NCI-H1930 (cell line): ENCODE data around the gene SCEL.

Source experiments
- DNase-seq, 2 experiments: peaks; one replicate each; lab custom pipeline; 2025; lab: John Stamatoyannopoulos, UW

Gene SCEL

GRCh38 chr13:77521194-77521593 is 14.3 kb upstream of the SCEL start:
- no peak for DNase-seq

- no peak for DNase-seq
These were observed 13.7 kb upstream of the SCEL start for GRCh38 chr13:77521595-77522367.

GRCh38 chr13:77522444-77522843 is 13.1 kb upstream of the SCEL start:
- no peak for DNase-seq

GRCh38 chr13:77523386-77523785 is 12.1 kb upstream of the SCEL start:
- DNase-seq: no peak

GRCh38 chr13:77523834-77524728 is 11.4 kb upstream of the SCEL start:
- DNase-seq: no peak

- no peak for DNase-seq
These were observed 7.1 kb upstream of the SCEL start for GRCh38 chr13:77528414-77528813.

GRCh38 chr13:77528834-77529500 is 6.5 kb upstream of the SCEL start:
- DNase-seq: no peak

GRCh38 chr13:77529501-77529840 is 6.0 kb upstream of the SCEL start:
- DNase-seq: no peak

GRCh38 chr13:77530875-77531274 is 4.6 kb upstream of the SCEL start:
- no peak for DNase-seq

GRCh38 chr13:77532983-77533382 is 2.5 kb upstream of the SCEL start:
- no peak for DNase-seq

GRCh38 chr13:77533875-77534788 is 1.4 kb upstream of the SCEL start:
- DNase-seq: no peak

- no peak for DNase-seq
These were observed 852 bp downstream of the SCEL start for GRCh38 chr13:77536358-77536757.

- DNase-seq: no peak
These were observed 1.9 kb downstream of the SCEL start for GRCh38 chr13:77537289-77537919.

- DNase-seq: no peak
These were observed 8.2 kb downstream of the SCEL start for GRCh38 chr13:77543711-77544110.

GRCh38 chr13:77544355-77544754 is 8.8 kb downstream of the SCEL start:
- no peak for DNase-seq

- no peak for DNase-seq
These were observed 9.3 kb downstream of the SCEL start for GRCh38 chr13:77544758-77545338.

GRCh38 chr13:77545626-77546412 is 10.3 kb downstream of the SCEL start:
- no peak for DNase-seq

- no peak for DNase-seq
These were observed 12.6 kb downstream of the SCEL start for GRCh38 chr13:77548095-77548494.

GRCh38 chr13:77548594-77548993 is 13.1 kb downstream of the SCEL start:
- DNase-seq: no peak

GRCh38 chr13:77554069-77554468 is 18.6 kb downstream of the SCEL start:
- no peak for DNase-seq
